Astrocyte (in vitro differentiated cells and primary cell): ENCODE measurements around the gene RALGAPA2. TPM values are rescaled to one million over a fixed set of nuclear protein-coding genes. Genes with fewer than 3 reads are reported as not detected.

ENCODE experiments used
- DNase-seq: peaks from one replicate; pipeline ENCODE4 v3.0.0-alpha.2; 2010; ENCODE audit warnings: low read depth
- FAIRE-seq: peaks from 2 replicates; lab custom pipeline; 2011; peaks lifted over from hg19 to GRCh38; lab: Jason Lieb, UNC
- H2AFZ ChIP-seq: 2 replicates; pipeline ENCODE4 v1.6.0; 2012; ENCODE audit warnings: low read depth, low read length, inconsistent platforms
- H3K27ac ChIP-seq: 2 replicates; pipeline ENCODE4 v1.5.1; 2011; ENCODE audit warnings: low read depth, low read length, inconsistent platforms
- H3K27me3 ChIP-seq: 2 replicates; pipeline ENCODE4 v1.6.0; 2011; ENCODE audit warnings: low read length, inconsistent platforms; ENCODE audit not compliant: insufficient read depth
- H3K36me3 ChIP-seq: 2 replicates; pipeline ENCODE4 v1.5.1; 2011; ENCODE audit warnings: low read length, inconsistent platforms; ENCODE audit not compliant: insufficient read depth
- H3K4me1 ChIP-seq: 2 replicates; pipeline ENCODE4 v1.5.1; 2011; ENCODE audit warnings: low read length, inconsistent platforms; ENCODE audit not compliant: insufficient read depth
- H3K4me2 ChIP-seq: 2 replicates; pipeline ENCODE4 v1.6.0; 2012; ENCODE audit warnings: low read length, inconsistent platforms
- H3K4me3 ChIP-seq: 2 replicates; pipeline ENCODE4 v1.5.1; 2011; ENCODE audit warnings: low read depth, mild to moderate bottlenecking, low read length, inconsistent platforms; ENCODE audit not compliant: insufficient read depth
- H3K79me2 ChIP-seq: 2 replicates; pipeline ENCODE4 v1.6.0; 2012; ENCODE audit warnings: mild to moderate bottlenecking, low read length, inconsistent platforms; ENCODE audit not compliant: insufficient read depth
- H3K9ac ChIP-seq: 2 replicates; pipeline ENCODE4 v1.6.0; 2012; ENCODE audit warnings: mild to moderate bottlenecking, low read length, inconsistent platforms
- H3K9me3 ChIP-seq: 2 replicates; pipeline ENCODE4 v1.5.1; 2012; ENCODE audit warnings: low read depth, mild to moderate bottlenecking, low read length, inconsistent platforms; ENCODE audit not compliant: insufficient read depth
- H4K20me1 ChIP-seq: 2 replicates; pipeline ENCODE4 v1.6.0; 2012; ENCODE audit warnings: low read length, inconsistent platforms; ENCODE audit not compliant: insufficient read depth
- H3K27ac Mint-ChIP-seq: one replicate; pipeline ENCODE4 v1.8.0; 2021; ENCODE audit warnings: mild to moderate bottlenecking, mixed read lengths; ENCODE audit not compliant: unreplicated experiment
- H3K27me3 Mint-ChIP-seq: one replicate; pipeline ENCODE4 v1.8.0; 2021; ENCODE audit warnings: low read depth, mixed read lengths; ENCODE audit not compliant: unreplicated experiment
- H3K36me3 Mint-ChIP-seq: one replicate; pipeline ENCODE4 v1.8.0; 2021; ENCODE audit warnings: low read depth, mixed read lengths; ENCODE audit not compliant: unreplicated experiment
- H3K4me1 Mint-ChIP-seq: one replicate; pipeline ENCODE4 v1.8.0; 2021; ENCODE audit warnings: low read depth, mixed read lengths; ENCODE audit not compliant: unreplicated experiment
- H3K4me3 Mint-ChIP-seq: one replicate; pipeline ENCODE4 v1.8.0; 2021; ENCODE audit warnings: mild to moderate bottlenecking, moderate library complexity, mixed read lengths; ENCODE audit not compliant: unreplicated experiment
- H3K9me3 Mint-ChIP-seq: one replicate; pipeline ENCODE4 v1.8.0; 2021; ENCODE audit warnings: mild to moderate bottlenecking, mixed read lengths; ENCODE audit not compliant: unreplicated experiment
- CTCF ChIP-seq: IDR thresholded peaks from 2 replicates; pipeline ENCODE4 v1.5.1; 2011; ENCODE audit warnings: low read depth, mild to moderate bottlenecking, inconsistent platforms, low read length, moderate library complexity; ENCODE audit not compliant: insufficient read depth
- EZH2 ChIP-seq: IDR thresholded peaks from 2 replicates; pipeline ENCODE4 v1.6.1; 2012; ENCODE audit warnings: mild to moderate bottlenecking, low read length, inconsistent platforms; ENCODE audit not compliant: insufficient read depth
- total RNA-seq: library from RNA; stranded (reverse); gene quantifications from 2 replicates; pipeline ENCODE4 v1.2.1, GENCODE V29; 2021

Gene RALGAPA2
- total RNA-seq, 1 donor from 2014 or later = 6.6 TPM

DNA sequence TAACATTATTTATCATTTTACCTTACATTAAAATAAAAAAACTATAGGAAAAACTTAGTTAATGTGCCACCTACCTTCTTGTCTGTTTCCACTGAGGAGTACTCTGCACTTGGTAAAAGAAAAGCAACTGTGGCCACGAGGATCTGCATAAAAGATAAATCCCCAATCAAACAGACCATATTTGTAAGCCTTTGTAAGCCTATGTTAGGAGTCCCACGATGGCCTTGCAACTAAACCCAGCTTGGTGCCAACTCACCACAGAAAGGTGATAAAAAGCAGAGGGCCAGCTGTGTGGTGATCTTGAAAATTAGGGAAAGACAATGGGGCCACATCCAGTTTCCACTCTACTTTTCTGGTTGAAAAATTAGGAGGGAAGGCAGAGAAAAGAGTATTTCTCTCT is 187.7 kb downstream of the RALGAPA2 start:
- H3K4me1 Mint-ChIP-seq = peaks cover 5% of the 10 kb centered on the region
- H3K9me3 ChIP-seq = no peaks in the 10 kb centered on the region

DNA sequence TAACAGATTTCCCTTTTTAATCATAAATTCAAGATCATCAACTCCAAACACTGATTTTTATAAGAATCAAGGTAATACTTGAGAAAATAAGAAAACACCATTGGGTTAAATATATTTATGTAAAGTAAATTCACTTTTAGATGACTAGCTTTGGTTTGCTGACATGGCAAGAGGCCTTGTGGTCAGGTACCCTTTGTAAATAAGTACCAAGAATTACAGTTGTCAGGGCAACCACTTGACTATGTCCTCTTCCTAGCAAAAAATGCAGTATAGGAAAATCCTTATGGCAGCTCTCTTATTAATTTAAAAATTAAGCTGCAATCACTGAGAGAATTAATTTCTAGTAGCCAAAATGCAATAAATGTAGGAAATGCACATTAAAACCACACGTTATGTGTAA is 190.7 kb downstream of the RALGAPA2 start:
- Mint-ChIP-seq H3K9me3 (no peaks in the 10 kb centered on the region), H3K27ac (no peak overlapping the region)

More for the DNA sequence above, 187.7 kb downstream of the RALGAPA2 start:
- Histone ChIP-seq H3K4me1 (no peaks in the 10 kb centered on the region), H3K27ac (no peak overlapping the region), H3K36me3 (no peaks in the 10 kb centered on the region), H4K20me1 (no peaks in the 10 kb centered on the region), H3K4me2 (no peak overlapping the region), H3K4me3 (no peak overlapping the region), H2AFZ (no peak overlapping the region), H3K9ac (no peak overlapping the region), H3K27me3 (no peaks in the 10 kb centered on the region), H3K79me2 (no peaks in the 10 kb centered on the region)
- TF ChIP-seq EZH2 = no peak
- TF ChIP-seq CTCF = no peak
- Mint-ChIP-seq H3K4me3 (no peak overlapping the region), H3K27ac (no peak overlapping the region), H3K36me3 (no peaks in the 10 kb centered on the region), H3K27me3 (no peaks in the 10 kb centered on the region), H3K9me3 (no peaks in the 10 kb centered on the region)
- no peak for DNase-seq
- no peak for FAIRE-seq

More for the DNA sequence above, 190.7 kb downstream of the RALGAPA2 start:
- Mint-ChIP-seq H3K4me1 (peaks cover 5% of the 10 kb centered on the region), H3K36me3 (peaks cover 2% of the 10 kb centered on the region), H3K27me3 (no peaks in the 10 kb centered on the region), H3K4me3 (no peak overlapping the region)
- no peaks in the 10 kb centered on the region for H3K9me3 ChIP-seq
- no peak overlapping the region for H3K4me3 ChIP-seq
- H3K36me3 ChIP-seq = no peaks in the 10 kb centered on the region
- H3K9ac ChIP-seq = no peak overlapping the region
- FAIRE-seq (no peak), DNase-seq (peak; percentile 5)
- H4K20me1 ChIP-seq = no peaks in the 10 kb centered on the region
- TF ChIP-seq CTCF (no peak), EZH2 (no peak)
- H3K4me2 ChIP-seq = no peak overlapping the region
- no peak overlapping the region for H2AFZ ChIP-seq
- H3K27me3 ChIP-seq = no peaks in the 10 kb centered on the region
- H3K4me1 ChIP-seq = no peaks in the 10 kb centered on the region
- H3K79me2 ChIP-seq = no peaks in the 10 kb centered on the region
- no peak overlapping the region for H3K27ac ChIP-seq
